Measurements from ENCODE around the gene PHKB.

DNA sequence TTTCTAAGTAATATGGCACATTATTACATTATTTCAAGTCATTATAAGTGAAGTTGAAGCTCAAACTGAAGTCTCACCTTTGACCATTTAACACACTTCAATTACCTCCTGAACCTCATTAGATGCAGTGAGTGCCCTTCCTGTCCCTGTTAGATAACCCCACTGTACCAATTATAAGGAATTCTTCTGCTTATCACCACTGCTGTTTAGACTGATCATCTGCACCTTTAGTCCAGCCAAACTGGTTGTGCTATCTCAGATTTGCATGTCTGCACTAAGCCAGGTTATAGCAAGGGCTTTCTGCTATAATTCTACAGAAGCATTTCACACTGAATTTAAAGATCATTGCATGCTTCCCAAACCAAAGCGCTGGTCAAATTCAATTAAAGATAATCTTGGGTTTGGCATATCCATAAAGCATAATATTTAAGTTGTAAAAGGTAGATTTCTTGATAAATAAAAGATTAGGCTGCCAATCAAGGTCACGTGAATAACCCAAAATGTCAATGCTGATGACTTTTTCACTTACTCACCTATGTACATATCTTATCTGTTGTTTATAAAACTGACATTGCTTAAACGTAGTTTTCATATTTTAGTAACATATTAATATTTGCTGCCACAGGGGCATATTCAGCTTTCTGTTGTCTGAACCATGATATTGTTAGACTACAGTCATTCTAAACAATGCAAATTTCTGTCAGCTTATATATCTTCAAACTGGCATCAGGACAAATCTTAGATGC is 12.1 kb upstream of the PHKB start:
- TF ChIP-seq, protein P1, sequence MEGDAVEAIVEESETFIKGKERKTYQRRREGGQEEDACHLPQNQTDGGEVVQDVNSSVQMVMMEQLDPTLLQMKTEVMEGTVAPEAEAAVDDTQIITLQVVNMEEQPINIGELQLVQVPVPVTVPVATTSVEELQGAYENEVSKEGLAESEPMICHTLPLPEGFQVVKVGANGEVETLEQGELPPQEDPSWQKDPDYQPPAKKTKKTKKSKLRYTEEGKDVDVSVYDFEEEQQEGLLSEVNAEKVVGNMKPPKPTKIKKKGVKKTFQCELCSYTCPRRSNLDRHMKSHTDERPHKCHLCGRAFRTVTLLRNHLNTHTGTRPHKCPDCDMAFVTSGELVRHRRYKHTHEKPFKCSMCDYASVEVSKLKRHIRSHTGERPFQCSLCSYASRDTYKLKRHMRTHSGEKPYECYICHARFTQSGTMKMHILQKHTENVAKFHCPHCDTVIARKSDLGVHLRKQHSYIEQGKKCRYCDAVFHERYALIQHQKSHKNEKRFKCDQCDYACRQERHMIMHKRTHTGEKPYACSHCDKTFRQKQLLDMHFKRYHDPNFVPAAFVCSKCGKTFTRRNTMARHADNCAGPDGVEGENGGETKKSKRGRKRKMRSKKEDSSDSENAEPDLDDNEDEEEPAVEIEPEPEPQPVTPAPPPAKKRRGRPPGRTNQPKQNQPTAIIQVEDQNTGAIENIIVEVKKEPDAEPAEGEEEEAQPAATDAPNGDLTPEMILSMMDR (conservative IDR thresholded peaks at IDR 0.05 in 1 of 2, IDR thresholded peaks at IDR 0.05 in 1 of 2; ENCODE audit: extremely low read depth in 1 of 2, insufficient read depth in 1 of 2, low read depth in 1 of 2, low read length in 2 of 2), result no peak
- TF ChIP-seq EZH2 (IDR thresholded peaks at IDR 0.05; ENCODE audit: borderline replicate concordance, low read length), result no peak

Measured in mammary epithelial cell (primary cell).